Measurements from ENCODE around the gene NLRP13.

DNA sequence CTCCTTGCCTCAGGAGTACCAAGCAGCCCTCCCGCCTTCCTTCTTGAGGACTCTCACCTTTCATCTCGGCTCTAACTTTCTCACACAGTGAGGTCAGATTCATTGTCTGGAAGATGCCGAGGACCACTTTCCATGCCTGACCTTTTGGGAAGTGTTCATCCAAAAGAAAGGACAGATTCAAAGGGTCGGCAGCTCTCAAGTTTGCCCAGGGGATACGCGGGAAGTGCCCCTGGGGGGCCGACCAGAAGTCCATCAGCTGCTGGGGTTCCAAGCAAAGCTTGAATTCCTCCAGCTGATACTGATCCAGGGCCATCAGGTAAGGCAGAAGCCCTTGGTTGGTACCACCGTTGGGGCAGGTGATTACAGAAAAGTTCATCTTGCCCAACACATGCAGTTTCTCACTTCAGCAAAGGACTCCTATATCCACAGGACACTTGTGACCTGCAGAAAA lies at the start of gene NLRP13:
- no peak for TF ChIP-seq RB1 (IDR thresholded peaks at IDR 0.05; ENCODE audit: borderline replicate concordance)
- TF ChIP-seq, protein P1, sequence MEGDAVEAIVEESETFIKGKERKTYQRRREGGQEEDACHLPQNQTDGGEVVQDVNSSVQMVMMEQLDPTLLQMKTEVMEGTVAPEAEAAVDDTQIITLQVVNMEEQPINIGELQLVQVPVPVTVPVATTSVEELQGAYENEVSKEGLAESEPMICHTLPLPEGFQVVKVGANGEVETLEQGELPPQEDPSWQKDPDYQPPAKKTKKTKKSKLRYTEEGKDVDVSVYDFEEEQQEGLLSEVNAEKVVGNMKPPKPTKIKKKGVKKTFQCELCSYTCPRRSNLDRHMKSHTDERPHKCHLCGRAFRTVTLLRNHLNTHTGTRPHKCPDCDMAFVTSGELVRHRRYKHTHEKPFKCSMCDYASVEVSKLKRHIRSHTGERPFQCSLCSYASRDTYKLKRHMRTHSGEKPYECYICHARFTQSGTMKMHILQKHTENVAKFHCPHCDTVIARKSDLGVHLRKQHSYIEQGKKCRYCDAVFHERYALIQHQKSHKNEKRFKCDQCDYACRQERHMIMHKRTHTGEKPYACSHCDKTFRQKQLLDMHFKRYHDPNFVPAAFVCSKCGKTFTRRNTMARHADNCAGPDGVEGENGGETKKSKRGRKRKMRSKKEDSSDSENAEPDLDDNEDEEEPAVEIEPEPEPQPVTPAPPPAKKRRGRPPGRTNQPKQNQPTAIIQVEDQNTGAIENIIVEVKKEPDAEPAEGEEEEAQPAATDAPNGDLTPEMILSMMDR (IDR thresholded peaks at IDR 0.05 in 2 of 3, conservative IDR thresholded peaks at IDR 0.05 in 1 of 3; ENCODE audit: control insufficient read depth in 2 of 3, extremely low read depth in 1 of 3, insufficient read depth in 1 of 3, low read depth in 3 of 3, low read length in 3 of 3), result no peak
